ENCODE data around the gene F8.

- TF ChIP-seq CTCF (conservative IDR thresholded peaks at IDR 0.05 in 1 of 2, IDR thresholded peaks at IDR 0.05 in 1 of 2; ENCODE audit: low read depth in 1 of 2, low read length in 2 of 2) = no peak
- no peak for TF ChIP-seq EZH2 (IDR thresholded peaks at IDR 0.05; ENCODE audit: low read length, missing control alignments)
Observed at GRCh38 chrX:155035688-155036087, 13.2 kb upstream of the F8 start.
